ENCODE results near the gene MYRFL. TPM values are rescaled to one million over a fixed set of nuclear protein-coding genes. Genes with fewer than 3 reads are reported as not detected.
"Not testable (repeated sequence)": the region's sequence is repeated elsewhere in the genome, so short reads cannot be mapped to it uniquely, and the experiment has no call there.

MYRFL gene
- total RNA-seq = under 1 TPM in 5 of 8 experiments, not detected in 3; 0.18 to 0.57 (median 0.33) TPM

DNA sequence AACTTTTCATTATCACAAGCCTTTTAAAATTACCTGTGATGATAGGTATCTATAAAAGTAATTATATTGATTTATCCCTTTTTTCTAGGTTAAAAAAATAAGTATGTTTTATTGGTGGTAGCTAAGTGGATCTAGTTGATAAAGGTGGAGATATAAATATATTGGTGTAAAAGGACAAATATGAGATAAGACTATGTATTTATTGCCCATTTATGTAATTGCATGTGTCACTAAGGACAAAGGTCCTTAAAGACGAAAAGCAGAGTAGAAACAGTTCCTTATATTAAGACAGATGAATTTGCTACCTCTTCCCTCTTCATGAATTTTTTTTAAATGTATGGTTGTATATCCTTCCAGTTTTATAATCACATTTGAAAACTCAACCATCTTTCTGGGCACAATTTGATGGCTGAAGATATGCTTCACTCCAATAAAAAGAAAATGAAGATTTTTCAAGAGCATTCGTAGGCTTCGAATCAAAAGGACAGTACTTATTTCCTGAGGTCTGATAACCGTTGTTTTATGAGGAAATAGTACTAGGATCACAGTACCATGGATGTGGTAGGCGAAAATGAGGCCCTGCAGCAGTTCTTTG is at the start of gene MYRFL:
Gene MYRFL (plus strand): TSS at position 262 of the 595 bp plus-strand sequence. CDS start 291 bp downstream, at position 553.
- in situ Hi-C loops (cut with MboI; ENCODE audit: low pct_unique_long_range_greater_than_20kb in 2 of 9, low sequenced_read_pairs in 9 of 9, unreplicated experiment in 9 of 9) = no loop called here
- no peaks in the 10 kb centered on the region for H3K4me1 ChIP-seq (replicated peaks in 1 of 2)
- no peak for ATAC-seq (replicated peaks in 6 of 8)
- H3K27ac ChIP-seq = no peak within 1 kb of the TSS
- 10 to 93% (median 81%) methylated on average over 2 to 5 of the region's 5 CpGs for WGBS, 10 experiments
- H3K4me3 ChIP-seq = no peak within 1 kb of the TSS

DNA sequence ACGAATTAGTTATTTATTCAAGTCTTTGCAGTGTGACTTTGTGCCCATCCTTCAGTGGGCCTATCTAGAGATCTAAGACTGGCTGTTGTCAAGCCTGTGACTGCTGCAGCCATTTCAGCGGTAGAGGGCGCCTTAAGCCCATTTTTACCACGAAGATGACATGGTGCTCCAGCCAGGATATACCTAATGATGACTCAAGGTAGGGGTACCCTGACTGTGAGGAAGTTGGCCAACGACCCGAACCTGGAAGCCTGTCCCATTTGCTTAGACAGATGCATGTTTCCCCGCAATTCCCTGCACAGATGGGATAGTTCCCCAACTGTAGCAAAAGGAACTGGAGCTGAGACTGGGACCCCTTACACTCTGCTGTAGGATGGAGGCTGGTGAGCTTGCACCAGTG is 45.1 kb upstream of the MYRFL start:
- H3K4me1 ChIP-seq (replicated peaks in 1 of 2) = no peaks in the 10 kb centered on the region
- H3K4me3 ChIP-seq = no peak overlapping the region
- in situ Hi-C loops (cut with MboI; ENCODE audit: low pct_unique_long_range_greater_than_20kb in 2 of 9, low sequenced_read_pairs in 9 of 9, unreplicated experiment in 9 of 9) = loop anchor here in 1 of 9 experiments (25.0 kb wide), 1 partner anchor 932 kb away; no protein-coding TSS in a partner anchor
- H3K27ac ChIP-seq = no peak overlapping the region
- ATAC-seq (replicated peaks in 6 of 8) = peak in 5 of 8 experiments; percentile 27 to 88 (median 73)
- WGBS, 10 experiments = 0 to 100% (median 64%) methylated on average over 1 to 7 of the region's 7 CpGs; no CpG with 5 or more reads in 3 of the 10 experiments

DNA sequence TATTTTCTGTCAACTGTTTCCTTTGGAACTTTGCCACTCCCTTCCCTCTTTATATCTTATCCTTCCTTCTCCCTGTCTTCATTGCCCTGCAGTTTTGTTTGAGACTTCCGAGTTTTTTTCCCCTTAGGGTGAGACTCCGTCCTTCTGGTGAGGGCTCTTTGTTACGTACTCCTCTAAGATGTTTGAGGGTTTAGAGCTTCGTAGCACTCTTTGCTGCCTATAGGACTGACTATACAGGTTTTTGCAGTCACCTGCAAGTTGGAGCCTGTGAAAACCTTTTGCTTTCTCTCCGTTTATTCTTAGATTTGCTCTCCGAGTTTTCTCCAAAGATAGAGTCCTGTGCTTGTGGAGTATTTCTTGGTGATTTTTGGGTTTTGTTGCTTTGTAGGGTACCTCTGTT is 41.7 kb upstream of the MYRFL start:
- ATAC-seq (replicated peaks in 6 of 8) = no peak
- H3K4me3 ChIP-seq = no peak overlapping the region
- WGBS, 10 experiments = 41 to 99% (median 81%) methylated on average over 2 to 6 of the region's 6 CpGs; no CpG with 5 or more reads in 1 of the 10 experiments
- H3K4me1 ChIP-seq (replicated peaks in 1 of 2) = no peaks in the 10 kb centered on the region
- in situ Hi-C loops (cut with MboI; ENCODE audit: low pct_unique_long_range_greater_than_20kb in 2 of 9, low sequenced_read_pairs in 9 of 9, unreplicated experiment in 9 of 9) = loop anchor here in 1 of 9 experiments (25.0 kb wide), 1 partner anchor 929 kb away; no protein-coding TSS in a partner anchor
- H3K27ac ChIP-seq = no peak overlapping the region

DNA sequence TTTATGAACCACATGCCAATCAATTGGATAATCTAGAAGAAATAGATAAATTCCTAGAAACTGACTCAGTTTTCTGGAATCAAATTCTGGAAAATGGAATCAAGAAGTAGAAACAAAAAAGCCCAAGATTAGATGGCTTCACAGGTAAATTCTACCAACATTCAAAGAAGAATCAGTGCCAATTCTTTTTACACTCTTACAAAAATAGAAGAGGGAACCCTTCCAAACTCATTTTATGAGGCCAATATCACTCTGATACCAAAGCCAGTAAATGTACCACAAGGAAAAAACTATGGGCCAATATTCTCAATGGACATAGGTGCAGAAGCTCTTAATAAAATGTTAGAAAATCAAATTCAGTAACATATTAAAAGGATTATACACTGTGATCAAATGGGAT is 35.7 kb upstream of the MYRFL start:
- no peaks in the 10 kb centered on the region for H3K4me1 ChIP-seq (replicated peaks in 1 of 2)
- H3K27ac ChIP-seq = no peak overlapping the region
- ATAC-seq (replicated peaks in 6 of 8) = no peak
- no peak overlapping the region for H3K4me3 ChIP-seq
- in situ Hi-C loops (cut with MboI; ENCODE audit: low pct_unique_long_range_greater_than_20kb in 2 of 9, low sequenced_read_pairs in 9 of 9, unreplicated experiment in 9 of 9) = loop anchor here in 1 of 9 experiments (25.0 kb wide), 1 partner anchor 923 kb away; no protein-coding TSS in a partner anchor

DNA sequence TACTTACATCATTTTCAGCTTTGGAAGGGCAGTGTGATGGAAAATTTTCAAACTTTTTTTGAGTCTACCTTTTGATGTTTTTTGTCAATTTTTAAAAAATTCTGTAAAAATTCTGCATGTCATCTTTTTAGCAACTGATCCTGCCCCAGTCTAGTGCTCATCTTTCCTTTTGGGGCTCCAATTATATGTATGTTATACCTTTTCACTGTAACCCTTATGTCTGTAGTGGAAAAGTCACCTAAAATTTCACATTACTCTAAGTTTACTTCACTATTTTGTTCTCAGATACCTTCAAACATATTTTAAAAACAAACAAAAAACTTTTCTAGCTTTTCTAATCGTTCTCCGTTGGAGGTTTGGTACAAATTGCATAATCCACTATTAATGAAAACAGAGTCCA is 32.5 kb upstream of the MYRFL start:
- WGBS, 10 experiments = 28 to 100% (median 98%) methylated on average over 2 of the region's 2 CpGs
- Histone ChIP-seq H3K4me3 (no peak overlapping the region), H3K4me1 (replicated peaks in 1 of 2) (no peaks in the 10 kb centered on the region), H3K27ac (no peak overlapping the region)
- no peak for ATAC-seq (replicated peaks in 6 of 8)
- in situ Hi-C loops (cut with MboI; ENCODE audit: low pct_unique_long_range_greater_than_20kb in 2 of 9, low sequenced_read_pairs in 9 of 9, unreplicated experiment in 9 of 9) = loop anchor here in 1 of 9 experiments (25.0 kb wide), 1 partner anchor 920 kb away; no protein-coding TSS in a partner anchor

DNA sequence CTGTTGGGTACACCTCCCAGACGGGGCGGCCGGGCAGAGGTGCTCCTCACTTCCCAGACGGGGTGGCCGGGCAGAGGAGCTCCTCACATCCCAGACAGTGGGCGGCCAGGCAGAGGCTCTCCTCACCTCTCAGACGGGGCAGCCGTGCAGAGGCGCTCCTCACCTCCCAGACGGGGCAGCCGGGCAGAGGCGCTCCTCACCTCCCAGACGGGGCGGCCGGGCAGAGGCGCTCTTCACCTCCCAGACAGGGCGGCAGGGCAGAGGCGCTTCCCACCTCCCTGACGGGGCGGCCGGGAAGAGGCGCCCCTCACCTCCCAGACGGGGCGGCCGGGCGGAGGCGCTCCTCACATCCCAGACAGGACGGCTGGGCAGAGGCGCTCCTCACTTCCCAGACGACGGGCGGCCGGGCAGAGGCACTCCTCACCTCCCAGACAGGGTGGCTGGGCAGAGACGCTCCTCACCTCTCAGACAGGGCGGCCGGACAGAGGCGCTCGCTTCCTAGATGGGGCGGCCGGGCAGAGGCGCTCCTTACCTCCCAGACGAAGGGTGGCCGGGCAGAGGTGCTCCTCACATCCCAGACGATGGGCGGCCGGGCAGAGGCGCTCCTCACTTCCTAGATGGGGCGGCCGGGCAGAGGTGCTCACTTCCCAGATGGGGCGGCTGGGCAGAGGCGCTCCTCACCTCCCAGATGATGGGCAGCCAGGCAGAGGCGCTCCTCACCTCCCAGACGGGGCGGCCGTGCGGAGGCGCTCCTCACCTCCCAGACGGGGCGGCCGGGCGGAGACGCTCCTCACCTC is 17.7 kb upstream of the MYRFL start:
- in situ Hi-C loops (cut with MboI; ENCODE audit: low pct_unique_long_range_greater_than_20kb in 2 of 9, low sequenced_read_pairs in 9 of 9, unreplicated experiment in 9 of 9); H3K27ac ChIP-seq; H3K4me3 ChIP-seq; H3K4me1 ChIP-seq (replicated peaks in 1 of 2); ATAC-seq (replicated peaks in 6 of 8): not testable (repeated sequence)
- WGBS, 10 experiments = 100% methylated on average over 1 to 6 of the region's 62 CpGs; no CpG with 5 or more reads in 7 of the 10 experiments

DNA sequence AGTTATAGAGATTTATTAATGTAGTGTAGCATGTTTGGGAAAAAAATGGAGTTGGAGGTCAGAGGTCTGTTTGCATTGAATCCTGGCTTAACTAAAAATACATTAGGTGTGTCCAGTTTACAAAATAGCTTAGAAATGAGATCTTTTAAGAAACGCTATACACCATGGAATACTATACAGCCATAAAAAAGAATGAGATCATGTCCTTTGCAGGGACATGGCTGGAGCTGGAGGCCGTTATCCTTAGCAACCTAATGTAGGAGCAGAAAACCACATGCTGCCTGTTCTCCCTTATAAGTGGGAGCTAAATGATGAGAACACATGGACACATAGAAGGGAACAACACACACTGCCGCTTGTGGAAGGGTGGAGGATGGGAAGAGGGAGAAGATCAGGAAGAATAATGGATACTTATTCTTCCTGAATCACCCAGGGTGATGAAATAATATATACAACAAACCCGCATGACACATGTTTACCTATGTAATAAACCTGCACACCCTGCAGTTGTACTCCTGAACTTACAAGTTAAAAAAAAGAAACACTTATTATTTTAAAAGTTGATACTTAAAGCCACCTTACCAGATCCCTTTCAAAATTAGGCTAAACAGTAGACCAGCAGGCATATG is 14.0 kb upstream of the MYRFL start:
- in situ Hi-C loops (cut with MboI; ENCODE audit: low pct_unique_long_range_greater_than_20kb in 2 of 9, low sequenced_read_pairs in 9 of 9, unreplicated experiment in 9 of 9) = no loop called here
- Histone ChIP-seq H3K4me3 (no peak overlapping the region), H3K4me1 (replicated peaks in 1 of 2) (no peaks in the 10 kb centered on the region), H3K27ac (no peak overlapping the region)
- ATAC-seq (replicated peaks in 6 of 8) = no peak
- 0 to 100% (median 72%) methylated on average over 1 to 4 of the region's 4 CpGs for WGBS, 10 experiments

DNA sequence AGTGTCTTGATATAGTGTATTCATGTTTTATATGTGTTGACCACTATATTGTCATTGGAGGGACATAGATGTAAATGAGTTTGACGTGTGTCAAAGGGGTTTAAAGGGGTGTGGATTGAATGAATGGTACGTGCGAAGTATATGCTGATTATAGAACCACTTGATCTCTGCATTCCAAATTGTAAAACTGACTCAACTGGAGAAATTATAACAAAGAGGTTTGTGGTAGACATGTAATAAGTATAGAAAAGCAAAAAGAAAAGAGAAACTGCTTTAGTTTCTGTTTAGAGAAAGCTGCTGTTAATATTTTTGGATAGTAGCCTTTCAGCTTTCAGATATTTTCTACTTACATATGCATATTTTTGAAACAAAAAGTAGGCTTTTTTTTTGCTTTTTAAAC is 8.9 kb upstream of the MYRFL start:
- no peak overlapping the region for H3K4me3 ChIP-seq
- in situ Hi-C loops (cut with MboI; ENCODE audit: low pct_unique_long_range_greater_than_20kb in 2 of 9, low sequenced_read_pairs in 9 of 9, unreplicated experiment in 9 of 9) = no loop called here
- WGBS, 10 experiments = 60 to 100% (median 90%) methylated on average over 2 to 3 of the region's 3 CpGs
- no peaks in the 10 kb centered on the region for H3K4me1 ChIP-seq (replicated peaks in 1 of 2)
- no peak overlapping the region for H3K27ac ChIP-seq
- no peak for ATAC-seq (replicated peaks in 6 of 8)

DNA sequence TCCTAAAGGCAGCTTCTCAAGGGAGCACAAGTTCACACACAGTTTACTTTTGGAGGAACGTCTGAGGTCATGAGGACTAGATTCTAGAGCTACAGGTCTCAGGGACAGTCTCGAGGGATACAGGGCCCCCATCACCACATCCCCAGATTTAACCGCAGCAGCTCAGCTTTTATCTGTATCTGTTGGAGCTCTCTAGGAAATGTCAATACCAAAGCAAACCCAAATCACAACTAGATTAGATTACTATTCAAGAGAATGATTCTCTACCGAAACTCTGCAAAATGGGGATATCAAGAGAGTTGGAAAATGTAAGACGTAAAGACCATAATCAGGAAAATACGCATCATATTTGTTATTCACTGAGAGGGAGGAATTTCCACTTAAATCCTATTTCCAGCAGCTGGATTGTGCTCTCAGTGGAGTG is 4.0 kb upstream of the MYRFL start:
- in situ Hi-C loops (cut with MboI; ENCODE audit: low pct_unique_long_range_greater_than_20kb in 2 of 9, low sequenced_read_pairs in 9 of 9, unreplicated experiment in 9 of 9) = no loop called here
- WGBS, 10 experiments = 65 to 96% (median 83%) methylated on average over 2 to 6 of the region's 6 CpGs
- Histone ChIP-seq H3K4me3 (no peak overlapping the region), H3K27ac (no peak overlapping the region), H3K4me1 (replicated peaks in 1 of 2) (no peaks in the 10 kb centered on the region)
- no peak for ATAC-seq (replicated peaks in 6 of 8)

DNA sequence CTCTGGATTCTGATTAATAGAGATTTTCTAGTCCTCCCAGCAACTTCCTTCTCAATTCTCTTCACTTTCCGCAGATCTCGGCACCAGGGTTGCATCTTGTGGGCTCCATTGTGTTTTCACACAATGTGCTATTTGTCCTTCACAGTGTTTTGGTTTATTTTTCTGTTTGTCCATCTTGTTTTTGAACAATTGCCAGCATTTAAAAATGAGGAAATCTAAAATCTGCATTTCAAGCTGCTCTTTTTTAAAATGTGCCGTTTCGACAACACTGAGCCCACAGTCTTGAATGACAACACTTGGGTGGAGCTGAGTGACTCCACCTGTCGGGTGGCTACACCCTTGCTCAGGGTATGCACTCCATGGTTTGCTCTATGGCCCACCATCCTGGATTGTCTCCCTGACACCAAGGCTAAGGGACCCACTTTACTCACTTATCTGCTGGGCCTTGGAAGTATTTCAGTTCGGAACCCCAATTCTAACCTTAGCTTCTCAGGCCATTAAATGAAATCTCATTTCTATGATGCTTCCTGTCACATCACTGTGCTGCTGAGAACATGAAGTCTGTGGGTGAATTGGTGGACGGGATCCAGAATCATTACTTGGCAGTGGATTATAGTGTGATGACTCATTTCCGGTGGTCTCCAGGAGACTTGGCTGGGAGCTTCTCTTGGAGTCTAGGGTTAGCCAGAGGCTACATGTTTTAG is 3.4 kb upstream of the MYRFL start:
- in situ Hi-C loops (cut with MboI; ENCODE audit: low pct_unique_long_range_greater_than_20kb in 2 of 9, low sequenced_read_pairs in 9 of 9, unreplicated experiment in 9 of 9) = no loop called here
- Histone ChIP-seq H3K27ac (no peak overlapping the region), H3K4me3 (no peak overlapping the region), H3K4me1 (replicated peaks in 1 of 2) (no peaks in the 10 kb centered on the region)
- WGBS, 10 experiments = 24 to 93% (median 83%) methylated on average over 3 to 7 of the region's 8 CpGs
- peak in 4 of 8 experiments; percentile 17 to 50 (median 33) for ATAC-seq (replicated peaks in 6 of 8)

DNA sequence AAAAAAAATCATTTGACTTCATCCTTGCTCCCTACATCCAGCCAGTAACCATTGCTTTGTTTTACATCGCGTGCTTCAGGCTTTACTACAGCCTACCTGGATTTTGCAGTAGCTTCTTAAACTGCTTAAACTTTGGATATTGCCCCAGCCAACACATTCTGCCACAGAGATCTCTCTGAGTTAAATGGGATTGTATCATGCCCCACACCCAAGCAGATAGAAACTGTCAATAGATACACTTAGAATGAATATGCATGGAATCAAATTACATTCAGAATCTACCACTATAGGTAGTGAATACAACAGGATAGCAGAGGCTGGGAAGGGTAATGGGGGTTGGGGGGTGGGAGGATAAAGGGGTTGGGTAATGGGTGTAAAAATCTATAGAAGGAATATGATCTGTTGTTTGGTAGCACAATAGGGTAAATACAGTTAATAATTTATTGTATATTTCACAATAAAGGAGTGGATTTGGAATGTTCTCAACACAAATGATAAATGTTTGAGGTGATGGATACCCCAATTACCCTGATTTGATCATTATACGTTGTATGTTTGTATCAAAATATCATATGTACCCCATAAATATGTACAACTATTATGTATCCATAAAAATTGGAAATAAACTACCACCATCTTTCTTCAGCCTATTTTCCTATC is 2.7 kb upstream of the MYRFL start:
- 71 to 100% (median 92%) methylated on average over 1 to 3 of the region's 3 CpGs for WGBS, 10 experiments
- H3K4me3 ChIP-seq = no peak overlapping the region

DNA sequence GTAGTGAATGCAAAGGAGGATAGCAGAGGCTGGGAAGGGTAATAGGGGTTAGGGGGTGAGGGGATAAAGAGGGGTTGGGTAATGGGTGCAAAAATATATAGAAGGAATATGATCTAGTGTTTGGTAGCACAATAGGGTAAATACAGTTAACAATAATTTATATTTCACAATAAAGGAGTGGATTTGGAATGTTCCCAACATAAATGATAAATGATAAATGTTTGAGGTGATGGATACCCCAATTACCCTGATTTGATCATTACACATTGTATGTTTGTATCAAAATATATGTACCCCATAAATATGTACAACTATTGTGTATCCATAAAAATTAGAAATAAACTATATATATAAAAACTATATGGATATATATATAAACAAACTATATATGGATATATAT is 999 bp upstream of the MYRFL start:
- Histone ChIP-seq H3K27ac (no peak overlapping the region), H3K4me3 (no peak overlapping the region), H3K4me1 (replicated peaks in 1 of 2) (no peaks in the 10 kb centered on the region)
- in situ Hi-C loops (cut with MboI; ENCODE audit: low pct_unique_long_range_greater_than_20kb in 2 of 9, low sequenced_read_pairs in 9 of 9, unreplicated experiment in 9 of 9) = no loop called here
- ATAC-seq (replicated peaks in 6 of 8) = no peak

More for the DNA sequence above, 2.7 kb upstream of the MYRFL start:
- in situ Hi-C loops (cut with MboI; ENCODE audit: low pct_unique_long_range_greater_than_20kb in 2 of 9, low sequenced_read_pairs in 9 of 9, unreplicated experiment in 9 of 9) = no loop called here
- no peaks in the 10 kb centered on the region for H3K4me1 ChIP-seq (replicated peaks in 1 of 2)
- peak in 2 of 8 experiments; percentile 18 for ATAC-seq (replicated peaks in 6 of 8)
- H3K27ac ChIP-seq = no peak overlapping the region

All from motor neuron (in vitro differentiated cells).